Stimulated activated naive B cell treated with anti-CD40 and anti-IgM and Interleukin-4, amounts not matched to agents 10 μg/mL and 1 μg/mL and 100 μg/mL, for 72 hours (primary cell): ENCODE data around the gene ERLEC1.

Experiments used
- ATAC-seq, 2 donors: fragments of 150-1000 bp; cut with Tn5 transposase; replicated peaks; 2 replicates each; pipeline ENCODE4 v1.10.0; 2021; ENCODE audit warnings: moderate library complexity in 1 of 2
- DNase-seq: peaks from one replicate; pipeline ENCODE4 v3.0.0; 2021
- H3K27ac Mint-ChIP-seq: one replicate; pipeline ENCODE4 v1.8.0; 2022; ENCODE audit warnings: mild to moderate bottlenecking, mixed read lengths
- H3K27me3 Mint-ChIP-seq, 2 donors: one replicate each; pipeline ENCODE4 v1.8.0; 2022; ENCODE audit warnings: mixed read lengths in 2 of 2
- H3K36me3 Mint-ChIP-seq, 2 donors: one replicate each; pipeline ENCODE4 v1.8.0; 2022; ENCODE audit warnings: mixed read lengths in 2 of 2, mild to moderate bottlenecking in 1 of 2
- H3K4me1 Mint-ChIP-seq, 2 donors: one replicate each; pipeline ENCODE4 v1.8.0; 2022; ENCODE audit warnings: mixed read lengths in 2 of 2, mild to moderate bottlenecking in 1 of 2
- H3K4me3 Mint-ChIP-seq, 2 donors: one replicate each; pipeline ENCODE4 v1.8.0; 2022; ENCODE audit warnings: mild to moderate bottlenecking in 2 of 2, mixed read lengths in 2 of 2, moderate library complexity in 1 of 2
- H3K9me3 Mint-ChIP-seq, 2 donors: one replicate each; pipeline ENCODE4 v1.8.0; 2022; ENCODE audit warnings: mixed read lengths in 2 of 2, mild to moderate bottlenecking in 1 of 2

ERLEC1 gene

DNA sequence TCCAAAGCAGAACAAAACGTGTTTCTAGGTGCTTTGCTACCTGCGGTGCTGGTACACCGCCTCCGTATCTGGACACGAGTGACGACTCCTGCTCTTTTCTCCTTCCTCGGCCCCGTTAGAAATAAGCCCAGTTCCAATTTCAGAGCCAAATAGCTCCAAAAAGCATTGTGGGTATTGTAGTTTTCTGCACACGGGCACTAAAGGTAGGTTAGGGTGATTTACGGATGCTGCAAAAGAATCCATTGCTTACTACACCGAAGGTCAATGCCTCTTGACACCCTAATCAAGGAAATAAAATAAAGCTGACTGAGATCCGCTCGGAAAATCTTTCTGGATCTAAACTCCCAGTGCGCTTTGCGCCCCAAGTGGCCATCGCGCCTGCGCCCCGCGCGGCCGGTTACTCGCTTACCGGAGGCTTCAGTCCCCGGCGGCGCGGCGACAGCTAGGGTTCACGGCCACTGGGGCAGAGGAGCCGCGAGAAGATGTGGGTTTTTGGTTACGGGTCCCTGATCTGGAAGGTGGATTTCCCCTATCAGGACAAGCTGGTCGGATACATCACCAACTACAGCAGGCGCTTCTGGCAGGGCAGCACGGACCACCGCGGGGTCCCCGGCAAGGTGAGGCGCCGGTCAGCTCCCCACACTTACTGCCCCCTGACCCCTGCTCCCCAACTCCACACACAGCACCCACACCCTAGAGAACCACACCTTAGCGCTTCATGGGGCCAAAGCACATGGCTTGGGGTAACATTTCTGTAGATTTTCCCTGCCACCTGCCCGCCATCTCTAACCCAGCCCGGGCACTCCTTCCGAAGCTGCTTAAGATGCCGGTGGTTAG lies 19.2 kb upstream of the ERLEC1 start, which contains the start of gene CHAC2:
Gene CHAC2, plus strand, starts transcription at position 400 of the 837 bp plus-strand sequence. Its CDS starts 83 bp downstream, at position 483.
- Mint-ChIP-seq H3K27me3 (no peaks in the 10 kb centered on the region), H3K4me3 (peak within 1 kb of the TSS; percentile 98 to 99), H3K9me3 (no peaks in the 10 kb centered on the region), H3K36me3 (peaks cover 9 to 36% of the 10 kb centered on the region in 2 donors), H3K27ac (peak within 1 kb of the TSS; percentile 100), H3K4me1 (peaks cover 13 to 37% of the 10 kb centered on the region in 2 donors)
- ATAC-seq (peak; percentile 95 to 98), DNase-seq (peak; percentile 90)

DNA sequence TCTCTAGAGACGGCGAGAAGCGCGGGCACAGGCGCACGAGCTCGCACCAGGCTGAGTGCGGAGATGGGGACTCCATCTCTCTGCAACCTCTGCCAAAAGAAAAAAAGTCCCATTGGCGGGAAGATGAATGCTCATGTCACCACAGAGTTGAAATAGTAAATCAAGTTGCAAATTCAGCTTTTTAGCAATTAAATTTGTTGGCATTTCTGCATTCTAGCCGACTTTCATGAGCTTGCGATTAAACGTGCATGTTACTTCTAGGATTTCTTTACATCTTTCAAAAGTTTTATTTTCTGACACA lies 18.7 kb upstream of the ERLEC1 start:
- DNase-seq (no peak), ATAC-seq (peak in 1 of 2 donors; percentile 74)
- Mint-ChIP-seq H3K27ac (peak overlapping the region; percentile 100), H3K36me3 (peaks cover 6 to 34% of the 10 kb centered on the region in 2 donors), H3K4me3 (peak overlapping the region; percentile 98 to 99), H3K9me3 (no peaks in the 10 kb centered on the region), H3K27me3 (no peaks in the 10 kb centered on the region), H3K4me1 (peaks cover 13 to 37% of the 10 kb centered on the region in 2 donors)

DNA sequence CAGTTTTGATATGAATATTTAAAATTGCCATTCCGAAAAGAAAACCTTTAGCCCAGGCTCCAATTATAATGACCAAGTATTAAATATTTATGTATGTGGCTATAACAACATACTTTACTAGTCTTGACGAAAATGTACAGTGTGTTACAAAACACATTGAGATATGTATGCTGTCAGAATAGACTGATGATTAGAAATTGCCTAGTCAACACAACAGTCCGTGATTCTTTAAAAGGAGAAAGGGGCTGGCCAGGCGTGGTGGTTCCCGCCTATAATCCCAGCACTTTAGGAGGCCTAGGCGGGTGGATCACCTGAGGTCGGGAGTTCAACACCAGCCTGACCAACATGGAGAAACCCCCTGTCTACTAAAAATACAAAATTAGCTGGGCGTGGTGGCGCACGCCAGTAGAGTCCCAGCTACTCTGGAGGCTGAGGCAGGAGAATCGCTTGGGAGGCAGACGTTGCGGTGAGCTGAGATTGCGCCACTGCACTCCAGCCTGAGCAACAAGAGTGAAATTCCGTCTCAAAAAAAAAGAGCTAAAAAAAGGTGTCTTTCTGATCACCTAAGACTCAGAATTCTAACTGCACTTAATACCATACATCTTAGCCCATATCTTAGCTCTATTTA lies 17.4 kb upstream of the ERLEC1 start:
- H3K4me3 Mint-ChIP-seq = peak overlapping the region in 1 of 2 donors; percentile 99
- DNase-seq (no peak), ATAC-seq (no peak)
- peaks cover 13 to 37% of the 10 kb centered on the region in 2 donors for H3K4me1 Mint-ChIP-seq
- peaks cover 5 to 29% of the 10 kb centered on the region in 2 donors for H3K36me3 Mint-ChIP-seq
- H3K9me3 Mint-ChIP-seq = no peaks in the 10 kb centered on the region
- no peak overlapping the region for H3K27ac Mint-ChIP-seq
- no peaks in the 10 kb centered on the region for H3K27me3 Mint-ChIP-seq

GRCh38 chr2:53770264-53770663 lies 16.6 kb upstream of the ERLEC1 start:
- no peak overlapping the region for H3K4me3 Mint-ChIP-seq
- H3K27me3 Mint-ChIP-seq = no peaks in the 10 kb centered on the region
- peaks cover 13 to 37% of the 10 kb centered on the region in 2 donors for H3K4me1 Mint-ChIP-seq
- DNase-seq = no peak
- H3K36me3 Mint-ChIP-seq = peaks cover 5 to 27% of the 10 kb centered on the region in 2 donors
- ATAC-seq = no peak
- no peaks in the 10 kb centered on the region for H3K9me3 Mint-ChIP-seq
- no peak overlapping the region for H3K27ac Mint-ChIP-seq

DNA sequence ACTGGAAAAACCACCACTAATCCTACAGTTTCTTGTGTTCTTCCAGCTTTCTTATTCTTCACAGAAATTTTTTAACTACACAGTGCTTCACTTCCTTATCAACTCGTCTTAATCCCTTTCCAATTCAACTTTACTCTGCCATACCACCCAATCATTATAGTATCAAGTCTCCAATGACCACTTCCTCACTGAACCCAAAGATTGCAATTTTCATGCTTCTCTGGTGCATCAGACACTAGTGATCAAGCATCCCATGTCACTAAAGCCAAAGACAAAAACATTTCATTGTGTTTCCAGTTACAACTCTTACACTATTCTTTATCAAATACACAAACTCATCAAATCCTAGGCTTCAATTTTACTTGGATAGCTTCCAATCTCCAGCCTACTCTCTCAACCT lies 9.7 kb upstream of the ERLEC1 start:
- DNase-seq (no peak), ATAC-seq (no peak)
- H3K27ac Mint-ChIP-seq = no peak overlapping the region
- no peak overlapping the region for H3K4me3 Mint-ChIP-seq
- H3K36me3 Mint-ChIP-seq = peaks cover 23 to 38% of the 10 kb centered on the region in 2 donors
- peaks cover 16 to 24% of the 10 kb centered on the region in 2 donors for H3K4me1 Mint-ChIP-seq
- no peaks in the 10 kb centered on the region for H3K9me3 Mint-ChIP-seq
- H3K27me3 Mint-ChIP-seq = no peaks in the 10 kb centered on the region

DNA sequence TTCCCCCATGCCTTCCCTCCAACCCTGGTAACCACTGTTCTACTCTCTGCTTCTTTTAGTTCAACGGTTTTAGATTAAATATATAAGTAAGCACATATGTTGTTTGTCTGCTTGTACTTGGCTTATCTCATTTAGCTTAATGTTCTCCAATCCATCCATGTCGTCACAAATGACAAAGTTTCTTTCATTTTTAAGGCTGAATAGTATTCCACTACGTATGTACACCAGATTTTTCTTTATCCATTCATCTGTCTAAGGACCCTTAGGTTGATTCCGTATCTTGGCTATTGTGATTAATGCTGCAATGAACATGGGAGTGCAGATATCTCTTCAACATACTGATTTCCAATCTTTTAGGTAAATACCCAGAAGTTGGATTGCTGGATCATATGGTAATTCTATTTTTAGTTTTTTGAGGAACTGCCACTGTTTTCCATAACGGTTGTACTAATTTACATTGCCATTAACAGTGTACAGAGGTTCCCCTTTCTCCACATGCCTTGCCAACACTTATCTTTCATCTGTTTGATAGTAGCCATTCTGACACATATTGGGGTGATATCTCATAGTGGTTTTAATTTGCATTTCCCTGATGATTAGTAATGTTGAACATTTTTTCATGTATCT lies 8.2 kb upstream of the ERLEC1 start:
- Mint-ChIP-seq H3K27ac (no peak overlapping the region), H3K4me1 (peaks cover 17 to 24% of the 10 kb centered on the region in 2 donors), H3K4me3 (no peak overlapping the region), H3K27me3 (no peaks in the 10 kb centered on the region), H3K9me3 (no peaks in the 10 kb centered on the region), H3K36me3 (peaks cover 23 to 35% of the 10 kb centered on the region in 2 donors)
- ATAC-seq = no peak
- no peak for DNase-seq

- no peak overlapping the region for H3K27ac Mint-ChIP-seq
- no peak for ATAC-seq
- H3K9me3 Mint-ChIP-seq = no peaks in the 10 kb centered on the region
- no peaks in the 10 kb centered on the region for H3K27me3 Mint-ChIP-seq
- H3K36me3 Mint-ChIP-seq = peaks cover 20 to 34% of the 10 kb centered on the region in 2 donors
- no peak for DNase-seq
- no peak overlapping the region for H3K4me3 Mint-ChIP-seq
- peaks cover 27 to 34% of the 10 kb centered on the region in 2 donors for H3K4me1 Mint-ChIP-seq
Measured at GRCh38 chr2:53780056-53780455, 6.8 kb upstream of the ERLEC1 start.

DNA sequence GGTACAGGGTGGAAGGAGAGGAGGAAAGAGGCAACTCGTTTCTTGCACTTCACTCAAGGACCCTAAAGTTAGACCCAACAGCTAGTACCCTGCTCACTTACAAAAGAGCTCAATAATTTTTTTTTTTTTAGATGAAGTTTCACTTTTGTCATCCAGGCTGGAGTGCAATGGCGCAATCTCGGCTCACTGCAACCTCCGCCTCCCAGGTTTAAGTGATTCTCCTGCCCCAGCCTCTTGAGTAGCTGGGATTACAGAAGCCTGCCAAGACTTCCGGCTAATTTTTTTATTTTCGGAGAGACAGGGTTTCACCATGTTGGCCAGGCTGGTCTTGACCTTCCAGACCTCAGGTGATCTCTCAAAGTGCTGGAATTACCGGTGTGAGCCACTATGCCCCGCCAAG lies 4.2 kb upstream of the ERLEC1 start:
- H3K27ac Mint-ChIP-seq = no peak overlapping the region
- H3K27me3 Mint-ChIP-seq = no peaks in the 10 kb centered on the region
- H3K4me1 Mint-ChIP-seq = peaks cover 26 to 35% of the 10 kb centered on the region in 2 donors
- ATAC-seq = no peak
- H3K9me3 Mint-ChIP-seq = no peaks in the 10 kb centered on the region
- no peak for DNase-seq
- peaks cover 15 to 31% of the 10 kb centered on the region in 2 donors for H3K36me3 Mint-ChIP-seq
- H3K4me3 Mint-ChIP-seq = no peak overlapping the region

DNA sequence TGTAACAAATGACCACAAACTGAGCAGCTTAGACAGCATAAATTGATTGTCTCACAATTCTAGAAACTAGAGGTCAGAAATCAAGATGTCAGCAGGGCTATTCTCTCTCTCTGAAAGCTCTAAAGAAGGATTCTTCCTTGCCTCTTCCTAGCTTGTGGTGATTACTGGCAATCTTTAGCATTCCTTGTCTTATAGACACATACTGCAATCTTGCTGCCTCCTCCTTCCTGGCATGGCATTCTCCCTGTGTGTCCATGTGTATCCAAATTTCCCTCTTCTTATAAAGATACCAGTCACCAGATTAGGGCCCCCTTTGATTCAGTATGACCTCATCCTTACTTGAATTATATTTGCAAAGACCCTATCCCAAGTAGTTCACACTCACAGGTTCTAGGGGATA lies 2.4 kb upstream of the ERLEC1 start:
- no peaks in the 10 kb centered on the region for H3K27me3 Mint-ChIP-seq
- H3K36me3 Mint-ChIP-seq = peaks cover 15 to 20% of the 10 kb centered on the region in 2 donors
- ATAC-seq = no peak
- peaks cover 24 to 37% of the 10 kb centered on the region in 2 donors for H3K4me1 Mint-ChIP-seq
- H3K9me3 Mint-ChIP-seq = no peaks in the 10 kb centered on the region
- no peak overlapping the region for H3K27ac Mint-ChIP-seq
- peak overlapping the region; percentile 2 to 13 for H3K4me3 Mint-ChIP-seq
- DNase-seq = no peak

DNA sequence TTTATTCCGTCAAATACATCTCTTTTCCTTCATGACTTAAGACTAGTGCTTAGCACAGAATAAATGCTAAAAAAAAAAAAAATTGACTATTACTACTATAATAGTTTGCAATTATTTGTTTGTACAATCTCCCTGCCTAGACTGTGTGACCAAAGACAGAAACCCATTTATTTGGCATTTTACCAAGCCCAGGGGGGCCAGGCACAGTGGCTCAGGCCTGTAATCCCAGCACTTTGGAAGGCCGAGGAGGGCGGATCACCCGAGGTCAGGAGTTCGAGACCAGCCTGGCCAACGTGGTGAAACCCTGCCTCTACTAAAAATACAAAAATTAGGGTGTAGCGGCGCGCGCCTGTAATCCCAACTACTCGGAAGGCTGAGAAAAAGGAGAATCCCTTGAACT lies 1.5 kb upstream of the ERLEC1 start:
- peak overlapping the region; percentile 99 for H3K27ac Mint-ChIP-seq
- H3K9me3 Mint-ChIP-seq = no peaks in the 10 kb centered on the region
- peaks cover 21 to 32% of the 10 kb centered on the region in 2 donors for H3K4me1 Mint-ChIP-seq
- ATAC-seq = no peak
- H3K27me3 Mint-ChIP-seq = no peaks in the 10 kb centered on the region
- H3K4me3 Mint-ChIP-seq = peak overlapping the region; percentile 92 to 93
- peaks cover 11 to 14% of the 10 kb centered on the region in 2 donors for H3K36me3 Mint-ChIP-seq
- DNase-seq = no peak

DNA sequence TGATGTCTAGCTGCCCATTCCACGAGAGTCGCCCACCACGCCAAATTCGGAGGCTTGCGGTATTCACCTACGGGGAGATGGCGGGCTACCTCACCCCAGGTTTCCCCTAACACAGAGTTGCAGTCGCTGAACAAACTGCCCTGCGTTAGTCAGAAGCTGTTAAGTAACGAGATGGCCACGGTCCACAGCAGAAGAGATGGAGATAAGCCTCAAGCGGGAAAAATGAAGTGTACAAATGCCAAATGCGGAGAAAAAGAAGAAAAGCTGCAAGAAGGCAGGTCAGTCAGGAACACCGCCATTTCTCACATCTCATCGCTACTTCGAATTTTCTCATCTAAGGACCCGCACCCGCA lies 516 bp upstream of the ERLEC1 start:
- Mint-ChIP-seq H3K27me3 (no peaks in the 10 kb centered on the region), H3K36me3 (peaks cover 11 to 13% of the 10 kb centered on the region in 2 donors), H3K27ac (peak overlapping the region; percentile 99), H3K9me3 (no peaks in the 10 kb centered on the region), H3K4me1 (peaks cover 22 to 37% of the 10 kb centered on the region in 2 donors), H3K4me3 (peak overlapping the region; percentile 92 to 93)
- ATAC-seq (peak; percentile 40 to 47), DNase-seq (peak; percentile 18)

GRCh38 chr2:53787614-53788289 lies 908 bp downstream of the ERLEC1 start:
- peaks cover 19 to 37% of the 10 kb centered on the region in 2 donors for H3K4me1 Mint-ChIP-seq

GRCh38 chr2:53793261-53793660 lies 6.4 kb downstream of the ERLEC1 start:
- ATAC-seq (no peak), DNase-seq (no peak)
- Mint-ChIP-seq H3K27ac (no peak overlapping the region), H3K4me1 (peaks cover 3 to 12% of the 10 kb centered on the region in 2 donors), H3K9me3 (no peaks in the 10 kb centered on the region), H3K27me3 (no peaks in the 10 kb centered on the region), H3K36me3 (peaks cover 5 to 7% of the 10 kb centered on the region in 2 donors), H3K4me3 (no peak overlapping the region)

More at GRCh38 chr2:53787614-53788289, 908 bp downstream of the ERLEC1 start:
- Mint-ChIP-seq H3K36me3 (peaks cover 1 to 7% of the 10 kb centered on the region in 2 donors), H3K4me3 (peak overlapping the region; percentile 92 to 93), H3K9me3 (no peaks in the 10 kb centered on the region), H3K27ac (peak overlapping the region; percentile 99), H3K27me3 (no peaks in the 10 kb centered on the region)
- ATAC-seq = no peak
- DNase-seq = no peak

- Mint-ChIP-seq H3K27ac (no peak overlapping the region), H3K27me3 (no peaks in the 10 kb centered on the region), H3K4me1 (peaks cover 2 to 6% of the 10 kb centered on the region in 2 donors), H3K36me3 (peaks cover 5 to 7% of the 10 kb centered on the region in 2 donors), H3K4me3 (no peak overlapping the region), H3K9me3 (no peaks in the 10 kb centered on the region)
- no peak for ATAC-seq
- DNase-seq = no peak
Measured at GRCh38 chr2:53793821-53794220, 7.0 kb downstream of the ERLEC1 start.
